Skin epidermis (tissue), 12 donors: ENCODE data around the gene TBXAS1.

Experiments
- H3K27ac ChIP-seq, 21 experiments: fragments of 200-600 bp; sonication (generic) in 11 of 21; one replicate each; pipeline ENCODE4 v1.5.0; 2020; ENCODE audit warnings: mild to moderate bottlenecking in 3 of 21, inconsistent platforms in 2 of 21, moderate library complexity in 2 of 21
- H3K4me3 ChIP-seq, 7 experiments: fragments of 200-600 bp; sonication (generic) in 2 of 7; one replicate each; pipeline ENCODE4 v1.5.0; 2020; ENCODE audit warnings: inconsistent platforms in 2 of 7, mild to moderate bottlenecking in 2 of 7, moderate library complexity in 1 of 7

TBXAS1 gene

GRCh38 chr7:140009735-140010134, 180.7 kb downstream of the TBXAS1 start:
- H3K27ac ChIP-seq = no peak overlapping the region
- H3K4me3 ChIP-seq = no peak overlapping the region

- Histone ChIP-seq H3K27ac (no peak overlapping the region), H3K4me3 (no peak overlapping the region)
These were observed 181.3 kb downstream of the TBXAS1 start for GRCh38 chr7:140010194-140010895.

GRCh38 chr7:140013676-140014075, 184.6 kb downstream of the TBXAS1 start:
- H3K27ac ChIP-seq = no peak overlapping the region
- no peak overlapping the region for H3K4me3 ChIP-seq

GRCh38 chr7:140014123-140014522, 185.1 kb downstream of the TBXAS1 start:
- H3K4me3 ChIP-seq = no peak overlapping the region

GRCh38 chr7:140015471-140015970, 186.5 kb downstream of the TBXAS1 start:
- Histone ChIP-seq H3K4me3 (no peak overlapping the region), H3K27ac (no peak overlapping the region)

More at GRCh38 chr7:140014123-140014522, 185.1 kb downstream of the TBXAS1 start:
- H3K27ac ChIP-seq = no peak overlapping the region

- H3K4me3 ChIP-seq = no peak overlapping the region
- no peak overlapping the region for H3K27ac ChIP-seq
These were observed 187.5 kb downstream of the TBXAS1 start for GRCh38 chr7:140016540-140016939.

- H3K27ac ChIP-seq = no peak overlapping the region
- H3K4me3 ChIP-seq = no peak overlapping the region
These were observed 188.0 kb downstream of the TBXAS1 start for GRCh38 chr7:140017034-140017433.

GRCh38 chr7:140017543-140017942, 188.5 kb downstream of the TBXAS1 start:
- H3K27ac ChIP-seq = no peak overlapping the region
- no peak overlapping the region for H3K4me3 ChIP-seq

GRCh38 chr7:140018125-140019043, 189.3 kb downstream of the TBXAS1 start:
- no peak overlapping the region for H3K4me3 ChIP-seq
- no peak overlapping the region for H3K27ac ChIP-seq

- Histone ChIP-seq H3K27ac (no peak overlapping the region), H3K4me3 (no peak overlapping the region)
These were observed 190.1 kb downstream of the TBXAS1 start for GRCh38 chr7:140019172-140019571.

GRCh38 chr7:140019606-140020005, 190.5 kb downstream of the TBXAS1 start:
- Histone ChIP-seq H3K4me3 (no peak overlapping the region), H3K27ac (no peak overlapping the region)

- H3K27ac ChIP-seq = no peak overlapping the region
- no peak overlapping the region for H3K4me3 ChIP-seq
These were observed 192.5 kb downstream of the TBXAS1 start for GRCh38 chr7:140021603-140022002.

- no peak overlapping the region for H3K27ac ChIP-seq
- H3K4me3 ChIP-seq = no peak overlapping the region
These were observed 193.6 kb downstream of the TBXAS1 start for GRCh38 chr7:140022582-140023211.

- Histone ChIP-seq H3K4me3 (no peak overlapping the region), H3K27ac (no peak overlapping the region)
These were observed 194.7 kb downstream of the TBXAS1 start for GRCh38 chr7:140023728-140024127.

- H3K4me3 ChIP-seq = no peak overlapping the region
- H3K27ac ChIP-seq = no peak overlapping the region
These were observed 195.5 kb downstream of the TBXAS1 start for GRCh38 chr7:140024585-140024984.

- Histone ChIP-seq H3K27ac (no peak overlapping the region), H3K4me3 (no peak overlapping the region)
These were observed 196.2 kb downstream of the TBXAS1 start for GRCh38 chr7:140025241-140025640.

GRCh38 chr7:140025814-140026433, 196.9 kb downstream of the TBXAS1 start:
- no peak overlapping the region for H3K27ac ChIP-seq
- no peak overlapping the region for H3K4me3 ChIP-seq

- Histone ChIP-seq H3K4me3 (no peak overlapping the region), H3K27ac (no peak overlapping the region)
These were observed 197.9 kb downstream of the TBXAS1 start for GRCh38 chr7:140026935-140027334.

- no peak overlapping the region for H3K4me3 ChIP-seq
These were observed 198.8 kb downstream of the TBXAS1 start for GRCh38 chr7:140027858-140028257.

GRCh38 chr7:140028311-140028710, 199.2 kb downstream of the TBXAS1 start:
- H3K27ac ChIP-seq = no peak overlapping the region
- no peak overlapping the region for H3K4me3 ChIP-seq

More at GRCh38 chr7:140027858-140028257, 198.8 kb downstream of the TBXAS1 start:
- H3K27ac ChIP-seq = no peak overlapping the region
